Measurements from ENCODE around the gene TMEM181.
A peak's percentile ranks its signal among the peaks of the same experiment; 100 is the strongest.
"Not testable (repeated sequence)": the region's sequence is repeated elsewhere in the genome, so short reads cannot be mapped to it uniquely, and the experiment has no call there.

Gene TMEM181

GRCh38 chr6:158643836-158644230 is 83.9 kb downstream of the TMEM181 start:
- DNase-seq: no peak

DNA sequence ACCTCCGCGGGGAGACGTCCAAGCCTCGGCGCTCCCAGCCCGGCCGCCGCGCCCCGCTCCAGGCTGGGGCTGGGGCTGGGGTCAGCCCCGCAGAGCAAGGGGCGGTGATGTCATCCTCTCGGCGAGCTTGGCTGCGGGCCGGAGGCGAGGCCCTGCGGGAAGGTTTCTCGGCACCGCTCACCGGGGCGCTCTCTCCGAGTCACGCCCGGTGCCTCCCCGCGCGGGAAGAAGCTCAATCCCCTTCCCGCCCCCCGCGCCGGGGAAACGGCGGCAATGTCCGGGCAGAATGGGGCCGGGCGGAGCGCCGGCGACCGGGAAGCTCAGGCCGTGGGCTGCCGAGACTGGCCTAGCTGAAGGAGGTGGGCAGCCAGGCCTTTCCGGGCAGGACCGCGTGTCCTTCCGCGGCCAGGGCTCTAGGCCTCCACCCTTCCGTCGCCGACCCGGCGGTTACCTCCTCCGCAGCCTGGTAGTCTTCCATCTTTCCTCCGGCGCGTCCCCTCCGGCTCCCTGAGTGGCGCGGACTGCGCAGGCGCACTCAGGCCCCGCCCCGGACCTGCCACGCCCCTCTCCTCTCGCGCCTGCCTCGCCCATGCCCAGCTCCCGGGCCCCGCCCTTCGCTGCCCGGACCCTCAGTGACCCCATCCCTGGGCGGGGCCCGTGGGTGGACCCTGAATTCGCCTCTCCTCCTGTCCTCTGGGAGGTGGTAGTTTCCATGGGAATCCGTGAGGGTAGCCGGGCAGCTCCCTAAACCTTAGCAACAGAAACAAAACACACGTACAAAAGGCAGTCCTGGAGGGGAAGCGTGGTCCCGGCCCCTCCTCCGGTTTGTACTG is 84.6 kb downstream of the TMEM181 start, which contains the start of gene DYNLT1:
TSS of gene DYNLT1 (minus strand) at position 513 of the 833 bp plus-strand sequence. CDS start at position 478, 35 bp downstream.
- DNase-seq: peak; percentile 82

GRCh38 chr6:158645064-158646022 is 85.5 kb downstream of the TMEM181 start:
- DNase-seq: peak; percentile 76

GRCh38 chr6:158646023-158646910 is 86.4 kb downstream of the TMEM181 start:
- no peak for DNase-seq

DNA sequence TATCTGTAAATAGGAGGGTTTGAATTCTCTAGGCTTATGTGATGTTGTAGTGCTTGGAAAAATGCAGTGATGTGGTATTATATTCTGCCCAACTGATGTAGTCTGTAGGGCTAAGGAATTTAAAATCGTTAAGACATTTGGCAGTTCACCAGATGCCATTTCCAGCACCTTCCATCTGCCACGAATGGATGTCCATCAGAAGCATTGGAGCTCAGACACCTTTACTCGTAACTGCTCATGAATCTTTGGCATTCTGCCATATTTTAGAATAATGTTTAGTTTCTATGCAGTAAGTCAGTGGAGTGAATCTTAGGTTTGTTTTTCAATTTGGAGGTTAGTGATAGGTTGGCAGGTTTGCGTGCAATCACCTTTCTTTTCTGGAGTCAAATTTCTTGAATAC is 87.6 kb downstream of the TMEM181 start:
- DNase-seq: no peak

GRCh38 chr6:158648682-158649131 is 88.8 kb downstream of the TMEM181 start:
- DNase-seq: no peak

GRCh38 chr6:158649289-158650143 is 89.6 kb downstream of the TMEM181 start, which contains the start of gene SYTL3:
SYTL3 (plus strand) TSS chr6:158650054; CDS start chr6:158663269, 13,215 bp downstream.
- no peak for DNase-seq

DNA sequence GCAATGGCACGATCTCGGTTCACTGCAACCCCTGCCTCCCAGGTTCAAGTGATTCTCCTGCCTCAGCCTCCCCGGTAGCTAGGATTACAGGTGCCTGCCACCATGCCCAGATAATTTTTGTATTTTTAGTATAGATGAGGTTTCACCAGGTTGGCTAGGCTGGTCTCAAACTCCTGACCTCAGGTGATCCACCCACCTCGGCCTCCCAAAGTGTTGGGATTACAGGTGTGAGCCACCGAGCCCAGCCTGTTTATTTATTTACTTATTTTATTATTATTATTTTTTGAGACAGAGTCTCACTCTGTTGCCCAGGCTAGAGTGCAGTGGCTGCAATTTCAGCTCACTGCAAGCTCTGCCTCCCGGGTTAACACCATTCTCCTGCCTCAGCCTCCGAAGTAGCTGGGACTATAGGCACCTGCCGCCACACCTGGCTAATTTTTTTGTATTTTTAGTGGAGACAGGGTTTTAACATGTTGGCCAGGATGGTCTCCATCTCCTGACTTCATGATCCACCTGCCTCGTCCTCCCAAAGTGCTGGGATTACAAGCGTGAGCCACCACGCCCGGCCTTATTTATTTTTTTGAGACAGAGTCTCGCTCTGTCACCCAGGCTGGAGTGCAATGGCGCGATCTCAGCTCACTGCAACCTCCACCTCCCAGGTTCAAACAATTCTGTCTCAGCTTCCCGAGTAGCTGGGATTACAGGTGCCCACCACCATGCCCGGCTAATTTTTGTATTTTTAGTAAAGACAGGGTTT is 92.3 kb downstream of the TMEM181 start:
- DNase-seq: not testable (repeated sequence)

DNA sequence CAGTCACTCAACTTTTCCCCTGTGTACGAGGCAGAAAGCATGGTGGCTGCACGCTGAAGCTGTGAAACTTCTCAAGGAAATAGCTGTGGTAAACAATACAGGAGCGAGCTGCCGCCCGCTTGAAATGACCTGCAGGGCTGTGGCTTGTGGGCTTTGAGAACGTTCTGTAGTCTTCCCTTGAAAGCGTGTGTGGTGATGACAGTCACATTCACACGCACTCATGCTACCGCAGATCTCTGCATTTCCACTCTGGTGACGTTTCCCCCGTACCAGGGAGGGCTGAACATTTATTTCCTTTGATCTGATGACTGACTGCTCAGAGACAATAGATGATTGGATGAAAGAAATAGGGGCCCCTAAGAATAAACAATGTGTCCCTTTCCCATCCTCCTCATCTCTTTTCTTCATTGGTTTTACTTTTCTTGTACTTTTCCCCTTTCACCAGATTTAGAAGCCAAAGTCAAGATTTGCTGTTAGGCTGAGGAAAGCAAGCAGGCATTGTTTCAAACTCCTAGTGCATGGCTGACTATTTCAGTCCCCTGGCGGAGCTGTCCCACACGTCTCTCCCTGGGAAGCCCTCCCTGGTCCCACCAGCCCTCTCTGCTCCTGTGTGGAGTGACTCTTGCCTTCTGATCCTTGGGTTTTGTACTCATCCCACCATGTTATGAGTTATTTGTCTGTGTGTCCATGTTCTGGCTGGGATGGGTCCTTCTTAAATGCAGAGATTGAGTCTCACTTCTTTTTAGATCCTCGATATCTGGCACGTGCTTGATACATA is 93.9 kb downstream of the TMEM181 start:
- no peak for DNase-seq

DNA sequence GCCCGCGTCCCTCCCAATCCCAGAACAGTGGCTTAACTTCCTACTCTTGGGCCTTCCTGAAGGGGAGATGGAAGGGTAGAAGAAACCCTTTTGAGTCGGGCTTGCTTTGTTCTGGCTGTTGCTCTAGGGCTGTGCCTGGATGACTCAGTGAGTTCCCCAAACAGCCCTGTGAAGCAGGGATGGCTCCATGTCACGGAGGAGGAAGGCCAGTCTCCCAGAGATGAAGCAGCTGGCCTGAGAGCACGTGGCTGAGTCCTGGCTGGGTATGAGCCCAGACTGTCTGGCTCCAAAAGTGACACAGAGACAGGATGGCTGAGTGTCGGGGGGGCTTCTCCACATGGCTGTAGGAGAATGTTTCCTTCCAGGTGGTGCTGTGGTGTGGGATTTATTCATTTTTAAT is 94.6 kb downstream of the TMEM181 start:
- no peak for DNase-seq

GRCh38 chr6:158654960-158655489 is 95.1 kb downstream of the TMEM181 start:
- DNase-seq: no peak

- no peak for DNase-seq
Measured at GRCh38 chr6:158655569-158656450, 95.9 kb downstream of the TMEM181 start.

DNA sequence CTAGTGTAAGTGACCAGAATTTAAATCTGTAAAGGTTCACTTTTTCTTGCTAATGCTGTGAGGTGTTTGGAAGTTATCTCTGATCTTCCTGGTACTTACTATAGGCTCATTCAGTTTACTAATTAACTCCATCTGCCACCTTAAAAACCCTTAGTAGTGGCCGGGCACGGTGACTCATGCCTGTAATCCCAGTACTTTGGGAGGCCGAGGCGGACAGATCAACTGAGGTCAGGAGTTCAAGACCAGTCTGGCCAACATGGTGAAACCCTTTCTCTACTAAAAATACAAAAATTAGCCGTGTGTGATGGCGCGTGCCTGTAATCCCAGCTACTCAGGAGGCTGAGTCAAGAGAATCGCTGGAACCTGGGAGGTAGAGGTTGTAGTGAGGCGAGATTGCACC is 97.1 kb downstream of the TMEM181 start:
- not testable (repeated sequence) for DNase-seq

GRCh38 chr6:158660333-158660754 is 100.5 kb downstream of the TMEM181 start:
- DNase-seq: peak; percentile 38

DNA sequence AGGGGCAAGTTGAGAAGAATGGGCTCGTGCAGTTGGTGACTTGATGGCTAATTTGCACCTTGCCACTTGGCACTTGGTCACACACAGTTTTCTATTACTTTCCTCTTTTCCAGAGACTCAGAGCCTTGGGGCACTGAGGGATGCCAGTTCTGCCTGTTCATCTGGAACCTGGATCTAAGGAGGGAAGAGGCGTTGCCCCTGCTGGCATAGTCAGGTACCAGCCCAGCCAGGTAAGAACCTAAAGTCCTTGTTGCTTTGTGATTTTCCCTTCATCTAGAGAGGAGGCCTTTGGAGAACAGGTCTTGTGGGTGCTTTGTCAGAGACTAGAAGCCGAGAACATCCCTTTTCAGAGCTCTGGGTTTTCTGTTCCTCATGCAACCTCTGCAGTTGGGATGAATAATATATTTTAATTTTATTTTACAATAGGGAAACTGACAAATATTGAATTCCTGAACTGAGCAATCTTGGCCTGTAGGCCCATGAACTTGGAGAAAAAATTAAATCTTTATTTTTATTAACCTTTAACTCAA is 101.3 kb downstream of the TMEM181 start:
- no peak for DNase-seq

DNA sequence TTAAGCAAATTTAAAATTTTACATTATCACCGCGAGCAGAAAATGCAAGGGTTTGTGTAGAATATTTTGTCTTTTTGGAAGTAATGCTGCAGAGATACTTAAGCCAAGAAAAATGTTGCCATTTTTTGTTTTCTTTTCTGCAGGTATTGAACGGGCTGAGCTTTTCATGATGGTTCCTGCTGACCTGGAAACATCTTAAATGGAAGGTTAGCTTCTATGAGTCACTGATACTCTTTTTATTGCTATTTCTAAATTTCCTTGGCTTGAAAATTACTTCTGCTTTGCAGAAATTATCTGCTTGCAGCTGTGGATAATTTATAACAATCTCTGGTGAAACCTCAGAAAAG is 102.7 kb downstream of the TMEM181 start:
- no peak for DNase-seq

DNA sequence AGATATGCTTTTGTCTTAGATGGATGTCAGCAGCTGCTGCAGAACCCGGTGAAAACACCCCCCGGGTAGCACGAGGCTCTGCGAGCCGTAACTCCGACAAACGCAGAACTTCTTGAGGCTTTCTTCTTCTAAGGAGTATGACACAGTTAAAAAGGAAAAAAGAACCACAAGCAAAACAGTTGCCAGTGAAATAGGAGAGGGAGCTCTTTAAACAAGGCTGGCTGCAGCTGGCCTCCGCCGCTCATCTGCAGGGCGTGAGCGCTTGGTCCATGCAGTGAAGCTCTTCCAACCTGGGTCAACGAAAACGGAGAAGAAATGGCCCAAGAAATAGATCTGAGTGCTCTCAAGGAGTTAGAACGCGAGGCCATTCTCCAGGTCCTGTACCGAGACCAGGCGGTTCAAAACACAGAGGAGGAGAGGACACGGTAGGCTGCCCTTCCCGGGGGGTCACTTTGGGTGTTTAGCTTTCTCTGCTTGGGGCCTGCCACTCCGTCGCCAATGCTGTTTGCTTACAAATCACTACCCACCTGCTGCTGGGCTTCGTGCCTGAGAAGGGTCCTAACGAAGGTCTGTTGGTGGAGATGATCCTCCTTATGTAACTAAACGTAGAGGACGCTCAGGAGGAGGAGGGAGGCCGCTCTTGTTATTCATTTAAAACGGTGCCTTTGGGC is 103.2 kb downstream of the TMEM181 start:
- no peak for DNase-seq

Measured in NCI-H2171 (cell line).